SH-SY5Y (cell line): Measurements from ENCODE around the gene MND1.

Experiments used
- GATA2 ChIP-seq: IDR thresholded peaks from 2 replicates; pipeline ENCODE4 v1.6.1; 2011; ENCODE audit warnings: mild to moderate bottlenecking, low read depth, low read length
- GATA3 ChIP-seq: IDR thresholded peaks from 2 replicates; pipeline ENCODE4 v1.6.1; 2011; ENCODE audit warnings: low read depth, mild to moderate bottlenecking, low read length, moderate library complexity

- TF ChIP-seq GATA2: no peak
- TF ChIP-seq GATA3: no peak
Observed at GRCh38 chr4:153432965-153433753, 88.7 kb downstream of the MND1 start.
